ENCODE measurements around the gene CARD8.
A peak's percentile ranks its signal among the peaks of the same experiment; 100 is the strongest.
"Not testable (repeated sequence)": the region's sequence is repeated elsewhere in the genome, so short reads cannot be mapped to it uniquely, and the experiment has no call there.

The CARD8 gene

GRCh38 chr19:48255376-48256303 is at the start of gene CARD8:
Gene CARD8 (minus strand): TSS chr19:48255912. CDS start chr19:48241020, 14,892 bp downstream.
- Histone ChIP-seq H3K27ac (ENCODE audit: low read length) (peak within 1 kb of the TSS; percentile 96), H3K9me3 (ENCODE audit: insufficient read depth, low read depth, low read length) (peaks cover 4% of the 10 kb centered on the region; the same call in 1 of the 2 replicates), H3K4me1 (ENCODE audit: insufficient read depth, low read length) (no peaks in the 10 kb centered on the region), H3K27me3 (ENCODE audit: insufficient read depth, low read length) (no peaks in the 10 kb centered on the region), H3K9ac (ENCODE audit: low read depth, low read length) (peak within 1 kb of the TSS; percentile 90), H3K4me3 (ENCODE audit: low read length) (peak within 1 kb of the TSS; percentile 93), H3K36me3 (ENCODE audit: insufficient read depth, low read depth, low read length) (no peaks in the 10 kb centered on the region)

- Histone ChIP-seq H3K4me3 (ENCODE audit: low read length) (no peak overlapping the region), H3K9me3 (ENCODE audit: insufficient read depth, low read depth, low read length) (no peaks in the 10 kb centered on the region), H3K9ac (ENCODE audit: low read depth, low read length) (no peak overlapping the region), H3K4me1 (ENCODE audit: insufficient read depth, low read length) (peaks cover 2% of the 10 kb centered on the region; the same call in 1 of the 2 replicates), H3K36me3 (ENCODE audit: insufficient read depth, low read depth, low read length) (no peaks in the 10 kb centered on the region), H3K27ac (ENCODE audit: low read length) (no peak overlapping the region), H3K27me3 (ENCODE audit: insufficient read depth, low read length) (no peaks in the 10 kb centered on the region)
Measured at GRCh38 chr19:48303866-48304265, 48.2 kb upstream of the CARD8 start.

- Histone ChIP-seq H3K4me1 (ENCODE audit: insufficient read depth, low read length) (peaks cover under 1% of the 10 kb centered on the region; the same call in 1 of the 2 replicates), H3K27me3 (ENCODE audit: insufficient read depth, low read length) (no peaks in the 10 kb centered on the region), H3K4me3 (ENCODE audit: low read length) (no peak overlapping the region), H3K36me3 (ENCODE audit: insufficient read depth, low read depth, low read length) (no peaks in the 10 kb centered on the region), H3K9me3 (ENCODE audit: insufficient read depth, low read depth, low read length) (no peaks in the 10 kb centered on the region), H3K27ac (ENCODE audit: low read length) (no peak overlapping the region), H3K9ac (ENCODE audit: low read depth, low read length) (no peak overlapping the region)
Measured at GRCh38 chr19:48303367-48303766, 47.7 kb upstream of the CARD8 start.

- no peaks in the 10 kb centered on the region for H3K27me3 ChIP-seq (ENCODE audit: insufficient read depth, low read length)
- no peak overlapping the region for H3K9ac ChIP-seq (ENCODE audit: low read depth, low read length)
- H3K9me3 ChIP-seq (ENCODE audit: insufficient read depth, low read depth, low read length), result no peaks in the 10 kb centered on the region
Measured at GRCh38 chr19:48302600-48302959, 46.9 kb upstream of the CARD8 start.

GRCh38 chr19:48301886-48302599 is 46.3 kb upstream of the CARD8 start:
- no peaks in the 10 kb centered on the region for H3K27me3 ChIP-seq (ENCODE audit: insufficient read depth, low read length)

More at GRCh38 chr19:48302600-48302959, 46.9 kb upstream of the CARD8 start:
- Histone ChIP-seq H3K36me3 (ENCODE audit: insufficient read depth, low read depth, low read length) (no peaks in the 10 kb centered on the region), H3K4me1 (ENCODE audit: insufficient read depth, low read length) (no peaks in the 10 kb centered on the region), H3K4me3 (ENCODE audit: low read length) (no peak overlapping the region), H3K27ac (ENCODE audit: low read length) (no peak overlapping the region)

GRCh38 chr19:48297975-48298374 is 42.3 kb upstream of the CARD8 start:
- Histone ChIP-seq H3K4me1 (ENCODE audit: insufficient read depth, low read length) (peaks cover 2% of the 10 kb centered on the region; the same call in 1 of the 2 replicates), H3K9ac (ENCODE audit: low read depth, low read length) (no peak overlapping the region), H3K4me3 (ENCODE audit: low read length) (no peak overlapping the region), H3K36me3 (ENCODE audit: insufficient read depth, low read depth, low read length) (no peaks in the 10 kb centered on the region), H3K27ac (ENCODE audit: low read length) (no peak overlapping the region), H3K27me3 (ENCODE audit: insufficient read depth, low read length) (no peaks in the 10 kb centered on the region), H3K9me3 (ENCODE audit: insufficient read depth, low read depth, low read length) (no peaks in the 10 kb centered on the region)

More at GRCh38 chr19:48301886-48302599, 46.3 kb upstream of the CARD8 start:
- Histone ChIP-seq H3K9me3 (ENCODE audit: insufficient read depth, low read depth, low read length) (no peaks in the 10 kb centered on the region), H3K36me3 (ENCODE audit: insufficient read depth, low read depth, low read length) (no peaks in the 10 kb centered on the region), H3K27ac (ENCODE audit: low read length) (no peak overlapping the region), H3K9ac (ENCODE audit: low read depth, low read length) (no peak overlapping the region), H3K4me3 (ENCODE audit: low read length) (no peak overlapping the region), H3K4me1 (ENCODE audit: insufficient read depth, low read length) (no peaks in the 10 kb centered on the region)

GRCh38 chr19:48296963-48297734 is 41.4 kb upstream of the CARD8 start:
- Histone ChIP-seq H3K36me3 (ENCODE audit: insufficient read depth, low read depth, low read length) (no peaks in the 10 kb centered on the region), H3K27ac (ENCODE audit: low read length) (no peak overlapping the region), H3K4me1 (ENCODE audit: insufficient read depth, low read length) (peaks cover 2% of the 10 kb centered on the region; the same call in 1 of the 2 replicates), H3K27me3 (ENCODE audit: insufficient read depth, low read length) (no peaks in the 10 kb centered on the region), H3K4me3 (ENCODE audit: low read length) (no peak overlapping the region), H3K9ac (ENCODE audit: low read depth, low read length) (no peak overlapping the region), H3K9me3 (ENCODE audit: insufficient read depth, low read depth, low read length) (no peaks in the 10 kb centered on the region)

GRCh38 chr19:48295458-48295857 is 39.7 kb upstream of the CARD8 start:
- Histone ChIP-seq H3K4me3 (ENCODE audit: low read length) (no peak overlapping the region), H3K36me3 (ENCODE audit: insufficient read depth, low read depth, low read length) (no peaks in the 10 kb centered on the region), H3K9ac (ENCODE audit: low read depth, low read length) (no peak overlapping the region), H3K27me3 (ENCODE audit: insufficient read depth, low read length) (no peaks in the 10 kb centered on the region), H3K27ac (ENCODE audit: low read length) (no peak overlapping the region), H3K9me3 (ENCODE audit: insufficient read depth, low read depth, low read length) (no peaks in the 10 kb centered on the region), H3K4me1 (ENCODE audit: insufficient read depth, low read length) (peaks cover 2% of the 10 kb centered on the region)

- no peaks in the 10 kb centered on the region for H3K27me3 ChIP-seq (ENCODE audit: insufficient read depth, low read length)
- no peaks in the 10 kb centered on the region for H3K9me3 ChIP-seq (ENCODE audit: insufficient read depth, low read depth, low read length)
- peaks cover 2% of the 10 kb centered on the region for H3K4me1 ChIP-seq (ENCODE audit: insufficient read depth, low read length)
- H3K27ac ChIP-seq (ENCODE audit: low read length), result no peak overlapping the region
- peaks cover 4% of the 10 kb centered on the region; the same call in 1 of the 2 replicates for H3K36me3 ChIP-seq (ENCODE audit: insufficient read depth, low read depth, low read length)
- no peak overlapping the region for H3K4me3 ChIP-seq (ENCODE audit: low read length)
- H3K9ac ChIP-seq (ENCODE audit: low read depth, low read length), result no peak overlapping the region
Measured at GRCh38 chr19:48292798-48293197, 37.1 kb upstream of the CARD8 start.

GRCh38 chr19:48291489-48291815 is 35.7 kb upstream of the CARD8 start:
- H3K27me3 ChIP-seq (ENCODE audit: insufficient read depth, low read length); H3K4me3 ChIP-seq (ENCODE audit: low read length); H3K9ac ChIP-seq (ENCODE audit: low read depth, low read length); H3K27ac ChIP-seq (ENCODE audit: low read length); H3K9me3 ChIP-seq (ENCODE audit: insufficient read depth, low read depth, low read length); H3K4me1 ChIP-seq (ENCODE audit: insufficient read depth, low read length): not testable (repeated sequence)
- peaks cover 15% of the 10 kb centered on the region for H3K36me3 ChIP-seq (ENCODE audit: insufficient read depth, low read depth, low read length)

GRCh38 chr19:48290771-48291488 is 35.2 kb upstream of the CARD8 start:
- H3K9me3 ChIP-seq (ENCODE audit: insufficient read depth, low read depth, low read length), result peaks cover 6% of the 10 kb centered on the region; the same call in 1 of the 2 replicates
- H3K4me1 ChIP-seq (ENCODE audit: insufficient read depth, low read length), result no peaks in the 10 kb centered on the region; the same call in 1 of the 2 replicates
- no peaks in the 10 kb centered on the region for H3K27me3 ChIP-seq (ENCODE audit: insufficient read depth, low read length)
- H3K9ac ChIP-seq (ENCODE audit: low read depth, low read length), result peak overlapping the region; percentile 63; the same call in 1 of the 2 replicates
- H3K4me3 ChIP-seq (ENCODE audit: low read length), result peak overlapping the region; percentile 62
- peaks cover 20% of the 10 kb centered on the region for H3K36me3 ChIP-seq (ENCODE audit: insufficient read depth, low read depth, low read length)
- H3K27ac ChIP-seq (ENCODE audit: low read length), result no peak overlapping the region
